A673 (cell line): ENCODE data around the gene CTXND2.

Experiments used
- CTCF ChIP-seq: fragments of 300-800, 200-600 bp; sonication (generic); conservative IDR thresholded peaks from 2 replicates; pipeline ENCODE4 v1.5.1; 2017; ENCODE audit warnings: low read depth, mild to moderate bottlenecking, antibody characterized with exemption, low read length, moderate library complexity, mixed read lengths
- EZH2 ChIP-seq: fragments of 200-600 bp; sonication (generic); IDR thresholded peaks from 2 replicates; pipeline ENCODE4 v1.6.1; 2017; ENCODE audit warnings: borderline replicate concordance, low read depth, mild to moderate bottlenecking, mixed read lengths, antibody characterized with exemption, low read length; ENCODE audit not compliant: poor library complexity, severe bottlenecking

GRCh38 chr1:150887018-150887417 is at the start of gene CTXND2:
- TF ChIP-seq CTCF (no peak), EZH2 (no peak)
